ENCODE measurements around the gene TRNT1. TPM values are rescaled to one million over a fixed set of nuclear protein-coding genes. Genes with fewer than 3 reads are reported as not detected.

TRNT1 gene
- polyA plus RNA-seq, 1 donor (not counting 4 experiments of a cell fraction or from before 2014, with no cell fraction given), result 13.0 TPM

DNA sequence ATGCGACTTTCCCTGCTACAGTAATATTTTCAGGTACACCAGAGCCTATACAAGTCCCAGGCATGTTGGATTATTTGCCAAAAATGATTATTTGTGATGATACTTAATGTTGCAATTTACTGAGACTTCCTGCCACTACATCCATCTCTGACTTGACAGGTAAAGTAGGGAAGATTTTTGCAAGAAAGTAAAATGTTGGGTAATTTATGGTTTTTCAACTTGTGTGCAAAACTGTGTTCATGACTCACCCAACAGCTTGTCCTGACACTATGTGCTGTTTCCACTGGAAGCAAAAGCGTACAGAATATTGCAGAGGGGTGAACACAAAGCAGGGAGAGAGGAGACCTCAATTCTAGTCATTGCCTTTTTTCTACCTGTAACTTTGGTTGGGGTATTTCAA lies 58.1 kb downstream of the TRNT1 start:
- Histone ChIP-seq H3K36me3 (ENCODE audit: control insufficient read depth in 2 of 2, extremely low read depth in 1 of 2, insufficient read depth in 2 of 2, low read length in 2 of 2) (no peaks in the 10 kb centered on the region), H3K9me3 (ENCODE audit: control insufficient read depth, low read depth, low read length) (no peaks in the 10 kb centered on the region), H3K9me1 (ENCODE audit: control insufficient read depth, extremely low read depth, insufficient read depth, low read length) (no peaks in the 10 kb centered on the region), H2AFZ (ENCODE audit: control insufficient read depth, low read length) (no peak overlapping the region), H3K27ac (ENCODE audit: control insufficient read depth, insufficient read depth, low read length) (no peak overlapping the region), H4K20me1 (ENCODE audit: control insufficient read depth, extremely low read depth, insufficient read depth, low read length) (no peaks in the 10 kb centered on the region), H3K4me2 (ENCODE audit: control insufficient read depth, extremely low read depth, insufficient read depth, low read depth, low read length) (no peak overlapping the region), H3K27me3 (ENCODE audit: control insufficient read depth, extremely low read depth, insufficient read depth, low read length) (no peaks in the 10 kb centered on the region), H3K79me2 (ENCODE audit: control insufficient read depth, insufficient read depth, low read length) (no peaks in the 10 kb centered on the region), H3K9ac (ENCODE audit: control insufficient read depth, extremely low read depth, insufficient read depth, low read length) (no peak overlapping the region), H3K4me3 (ENCODE audit: control insufficient read depth in 2 of 3, extremely low read depth in 1 of 3, insufficient read depth in 2 of 3, low read depth in 1 of 3, low read length in 3 of 3) (no peak overlapping the region), H3K4me1 (ENCODE audit: control insufficient read depth, extremely low read depth, insufficient read depth, low read length) (no peaks in the 10 kb centered on the region)
- no peak for TF ChIP-seq EZH2 (IDR thresholded peaks at IDR 0.05; ENCODE audit: low read length)
- TF ChIP-seq, protein P1, sequence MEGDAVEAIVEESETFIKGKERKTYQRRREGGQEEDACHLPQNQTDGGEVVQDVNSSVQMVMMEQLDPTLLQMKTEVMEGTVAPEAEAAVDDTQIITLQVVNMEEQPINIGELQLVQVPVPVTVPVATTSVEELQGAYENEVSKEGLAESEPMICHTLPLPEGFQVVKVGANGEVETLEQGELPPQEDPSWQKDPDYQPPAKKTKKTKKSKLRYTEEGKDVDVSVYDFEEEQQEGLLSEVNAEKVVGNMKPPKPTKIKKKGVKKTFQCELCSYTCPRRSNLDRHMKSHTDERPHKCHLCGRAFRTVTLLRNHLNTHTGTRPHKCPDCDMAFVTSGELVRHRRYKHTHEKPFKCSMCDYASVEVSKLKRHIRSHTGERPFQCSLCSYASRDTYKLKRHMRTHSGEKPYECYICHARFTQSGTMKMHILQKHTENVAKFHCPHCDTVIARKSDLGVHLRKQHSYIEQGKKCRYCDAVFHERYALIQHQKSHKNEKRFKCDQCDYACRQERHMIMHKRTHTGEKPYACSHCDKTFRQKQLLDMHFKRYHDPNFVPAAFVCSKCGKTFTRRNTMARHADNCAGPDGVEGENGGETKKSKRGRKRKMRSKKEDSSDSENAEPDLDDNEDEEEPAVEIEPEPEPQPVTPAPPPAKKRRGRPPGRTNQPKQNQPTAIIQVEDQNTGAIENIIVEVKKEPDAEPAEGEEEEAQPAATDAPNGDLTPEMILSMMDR (optimal IDR thresholded peaks at IDR 0.05 in 1 of 3, IDR thresholded peaks at IDR 0.05 in 1 of 3, conservative IDR thresholded peaks at IDR 0.05 in 1 of 3; ENCODE audit: extremely low read depth in 1 of 3, insufficient read depth in 2 of 3, low read length in 3 of 3), result no peak
- no peak for DNase-seq (ENCODE audit: low read depth, low spot score)
- dilution Hi-C loops (cut with MboI; ENCODE audit: extremely low pct_ligation_motif_present, low sequenced_read_pairs), result no loop called here
- no peak for FAIRE-seq

- Histone ChIP-seq H3K9me3 (ENCODE audit: control insufficient read depth, low read depth, low read length) (no peaks in the 10 kb centered on the region), H3K36me3 (ENCODE audit: control insufficient read depth in 2 of 2, extremely low read depth in 1 of 2, insufficient read depth in 2 of 2, low read length in 2 of 2) (no peaks in the 10 kb centered on the region), H3K9ac (ENCODE audit: control insufficient read depth, extremely low read depth, insufficient read depth, low read length) (no peak overlapping the region), H4K20me1 (ENCODE audit: control insufficient read depth, extremely low read depth, insufficient read depth, low read length) (no peaks in the 10 kb centered on the region), H3K4me1 (ENCODE audit: control insufficient read depth, extremely low read depth, insufficient read depth, low read length) (no peaks in the 10 kb centered on the region), H3K27me3 (ENCODE audit: control insufficient read depth, extremely low read depth, insufficient read depth, low read length) (no peaks in the 10 kb centered on the region), H3K4me3 (ENCODE audit: control insufficient read depth in 2 of 3, extremely low read depth in 1 of 3, insufficient read depth in 2 of 3, low read depth in 1 of 3, low read length in 3 of 3) (no peak overlapping the region), H3K79me2 (ENCODE audit: control insufficient read depth, insufficient read depth, low read length) (no peaks in the 10 kb centered on the region), H3K27ac (ENCODE audit: control insufficient read depth, insufficient read depth, low read length) (no peak overlapping the region), H2AFZ (ENCODE audit: control insufficient read depth, low read length) (no peak overlapping the region), H3K4me2 (ENCODE audit: control insufficient read depth, extremely low read depth, insufficient read depth, low read depth, low read length) (no peak overlapping the region), H3K9me1 (ENCODE audit: control insufficient read depth, extremely low read depth, insufficient read depth, low read length) (no peaks in the 10 kb centered on the region)
- TF ChIP-seq EZH2 (IDR thresholded peaks at IDR 0.05; ENCODE audit: low read length), result no peak
- TF ChIP-seq, protein P1 (optimal IDR thresholded peaks at IDR 0.05 in 1 of 3, IDR thresholded peaks at IDR 0.05 in 1 of 3, conservative IDR thresholded peaks at IDR 0.05 in 1 of 3; ENCODE audit: extremely low read depth in 1 of 3, insufficient read depth in 2 of 3, low read length in 3 of 3), result no peak
- dilution Hi-C loops (cut with MboI; ENCODE audit: extremely low pct_ligation_motif_present, low sequenced_read_pairs), result no loop called here
- FAIRE-seq (no peak), DNase-seq (ENCODE audit: low read depth, low spot score) (no peak)
Observed at GRCh38 chr3:3189102-3189727, 62.5 kb downstream of the TRNT1 start.

All from keratinocyte (primary cell).